GM21390 (cell line): ENCODE data around the gene RTL10.
A peak's percentile ranks its signal among the peaks of the same experiment; 100 is the strongest.

Source experiments
- ATAC-seq: cut with Tn5 transposase; IDR thresholded peaks from one replicate; pipeline ENCODE4 v1.9.1; 2021; ENCODE audit not compliant: unreplicated experiment

The RTL10 gene

GRCh38 chr22:19854778-19855503 lies at the start of gene RTL10, which contains the start of gene GNB1L:
RTL10 (minus strand) TSS chr22:19854874; CDS start chr22:19852261, 2,613 bp downstream.
GNB1L (minus strand) TSS chr22:19854874; CDS start chr22:19821355, 33,519 bp downstream.
- ATAC-seq: peak; percentile 76

- ATAC-seq: no peak
Observed at GRCh38 chr22:19904174-19904856, 49.6 kb upstream of the RTL10 start.

GRCh38 chr22:19903513-19903912 lies 48.8 kb upstream of the RTL10 start:
- no peak for ATAC-seq

- no peak for ATAC-seq
Observed at GRCh38 chr22:19903031-19903430, 48.4 kb upstream of the RTL10 start.

GRCh38 chr22:19902245-19902715 lies 47.6 kb upstream of the RTL10 start:
- no peak for ATAC-seq

- ATAC-seq: no peak
Observed at GRCh38 chr22:19901577-19902244, 47.0 kb upstream of the RTL10 start.

GRCh38 chr22:19900707-19901436 lies 46.2 kb upstream of the RTL10 start:
- ATAC-seq: no peak

- ATAC-seq: no peak
Observed at GRCh38 chr22:19898831-19899567, 44.3 kb upstream of the RTL10 start.

- ATAC-seq: no peak
Observed at GRCh38 chr22:19898145-19898544, 43.5 kb upstream of the RTL10 start.

GRCh38 chr22:19897726-19898125 lies 43.1 kb upstream of the RTL10 start:
- ATAC-seq: no peak

- ATAC-seq: no peak
Observed at GRCh38 chr22:19896665-19897355, 42.1 kb upstream of the RTL10 start.

- ATAC-seq: no peak
Observed at GRCh38 chr22:19895160-19895849, 40.6 kb upstream of the RTL10 start.

GRCh38 chr22:19893363-19893762 lies 38.7 kb upstream of the RTL10 start:
- ATAC-seq: no peak

GRCh38 chr22:19892925-19893324 lies 38.3 kb upstream of the RTL10 start:
- no peak for ATAC-seq

- ATAC-seq: no peak
Observed at GRCh38 chr22:19892257-19892879, 37.7 kb upstream of the RTL10 start.

- ATAC-seq: no peak
Observed at GRCh38 chr22:19891317-19892256, 36.9 kb upstream of the RTL10 start.

- no peak for ATAC-seq
Observed at GRCh38 chr22:19890502-19891316, 36.0 kb upstream of the RTL10 start.
